Endothelial cell of umbilical vein (primary cell): ENCODE results near the gene TTC22. TPM values are rescaled to one million over a fixed set of nuclear protein-coding genes. Genes with fewer than 3 reads are reported as not detected.

Source experiments
- BruUV-seq: library from RNA; stranded (reverse); fragments of 400-500 nt; replicated peaks from 2 replicates; lab custom pipeline; 2021; lab: Mats Ljungman, UMichigan
- CTCF ChIA-PET: fragments of 300-600, 350-600 bp; sonication (Branson Sonifier 250); formaldehyde crosslinking; loops from one replicate; lab custom pipeline; 2021; ENCODE audit warnings: antibody characterized with exemption, inconsistent platforms; lab: Charles Lee
- POLR2A ChIA-PET: fragments of 300-600, 350-600 bp; sonication (Branson Sonifier 250); formaldehyde crosslinking; loops from one replicate; lab custom pipeline; 2021; ENCODE audit warnings: antibody characterized with exemption, inconsistent platforms; lab: Charles Lee
- DNase-seq: peaks from one replicate; pipeline ENCODE4 v3.0.0-alpha.2; 2011; ENCODE audit warnings: low read depth, low spot score
- FAIRE-seq: peaks from 2 replicates; lab custom pipeline; 2011; peaks lifted over from hg19 to GRCh38; lab: Jason Lieb, UNC
- H2AFZ ChIP-seq: 2 replicates; pipeline ENCODE4 v1.6.0; 2012; ENCODE audit warnings: low read depth, low read length, control low read depth, inconsistent platforms
- H3K27ac ChIP-seq: 2 replicates; pipeline ENCODE4 v1.5.1; 2011; ENCODE audit warnings: low read depth, mild to moderate bottlenecking, control low read depth, low read length, moderate library complexity; ENCODE audit not compliant: insufficient read depth
- H3K27me3 ChIP-seq, 2 experiments: 2 replicates each; pipeline versions ENCODE4 v1.6.0 to v1.6.1; 2011; ENCODE audit warnings: low read length in 2 of 2, mixed read lengths in 1 of 2; ENCODE audit not compliant: control insufficient read depth in 2 of 2, insufficient read depth in 2 of 2
- H3K36me3 ChIP-seq, 2 experiments: 2 replicates in 1 of 2; 3 replicates in 1 of 2; pipeline ENCODE4 v1.5.1; 2011; ENCODE audit warnings: low read length in 2 of 2, mild to moderate bottlenecking in 1 of 2, moderate library complexity in 1 of 2; ENCODE audit not compliant: control insufficient read depth in 2 of 2, insufficient read depth in 2 of 2; ENCODE audit errors: extremely low read depth in 1 of 2
- H3K4me1 ChIP-seq: 3 replicates; pipeline ENCODE4 v1.5.1; 2011; ENCODE audit warnings: mild to moderate bottlenecking, low read length; ENCODE audit not compliant: control insufficient read depth, insufficient read depth; ENCODE audit errors: extremely low read depth
- H3K4me2 ChIP-seq: 2 replicates; pipeline ENCODE4 v1.6.1; 2011; ENCODE audit warnings: low read length, control low read depth, mixed read lengths; ENCODE audit not compliant: insufficient read depth
- H3K4me3 ChIP-seq, 3 experiments: fragments of 200-600 bp in 1 of 3; sonication (generic), shearing (Covaris generic) in 1 of 3; replicated peaks in 1 of 3; 2 replicates each; pipeline ENCODE4 v1.5.1; 2011 to 2016; ENCODE audit warnings: control low read depth in 3 of 3, low read length in 3 of 3, mild to moderate bottlenecking in 2 of 3, inconsistent platforms in 1 of 3, low read depth in 1 of 3, moderate library complexity in 1 of 3; ENCODE audit not compliant: insufficient read depth in 1 of 3
- H3K79me2 ChIP-seq: 2 replicates; pipeline ENCODE4 v1.6.0; 2012; ENCODE audit warnings: low read length, inconsistent platforms; ENCODE audit not compliant: control insufficient read depth, insufficient read depth
- H3K9ac ChIP-seq: replicated peaks from 2 replicates; pipeline ENCODE3; 2011; ENCODE audit warnings: low read length, control low read depth; ENCODE audit not compliant: insufficient read depth; ENCODE audit errors: extremely low read depth
- H3K9me1 ChIP-seq: replicated peaks from 3 replicates; pipeline ENCODE4 v1.6.0; 2011; ENCODE audit warnings: mild to moderate bottlenecking, low read length; ENCODE audit not compliant: control insufficient read depth, insufficient read depth; ENCODE audit errors: extremely low read depth
- H3K9me3 ChIP-seq: replicated peaks from 2 replicates; pipeline ENCODE4 v1.5.1; 2012; ENCODE audit warnings: low read length, inconsistent platforms; ENCODE audit not compliant: control insufficient read depth, insufficient read depth
- H4K20me1 ChIP-seq: replicated peaks from 2 replicates; pipeline ENCODE3; 2011; ENCODE audit warnings: mild to moderate bottlenecking, low read length; ENCODE audit not compliant: control insufficient read depth, insufficient read depth; ENCODE audit errors: extremely low read depth
- EZH2 ChIP-seq: IDR thresholded peaks from 2 replicates; pipeline ENCODE4 v1.6.1; 2012; ENCODE audit warnings: borderline replicate concordance, low read depth, mild to moderate bottlenecking, moderate library complexity, low read length, inconsistent platforms; ENCODE audit not compliant: severe bottlenecking
- FOS ChIP-seq: IDR thresholded peaks from 2 replicates; pipeline ENCODE4 v1.6.1; 2011; ENCODE audit warnings: mild to moderate bottlenecking, low read length, moderate library complexity, borderline replicate concordance; ENCODE audit not compliant: insufficient read depth
- GATA2 ChIP-seq: IDR thresholded peaks from 2 replicates; pipeline ENCODE4 v1.7.0; 2011; ENCODE audit warnings: low read depth, mild to moderate bottlenecking, moderate library complexity, mixed read lengths, low read length; ENCODE audit not compliant: insufficient read length, insufficient read depth
- JUN ChIP-seq: IDR thresholded peaks from 2 replicates; pipeline ENCODE4 v1.6.1; 2011; ENCODE audit warnings: borderline replicate concordance, low read depth; ENCODE audit not compliant: insufficient read length, insufficient read depth
- MYC ChIP-seq: IDR thresholded peaks from one replicate; pipeline ENCODE4 v1.6.1; 2011; ENCODE audit warnings: mild to moderate bottlenecking, low read depth, low read length
- POLR2A ChIP-seq: IDR thresholded peaks from 2 replicates; pipeline ENCODE4 v1.6.1; 2012; ENCODE audit warnings: low read depth, mild to moderate bottlenecking, control low read depth, low read length
- POLR2AphosphoS5 ChIP-seq: IDR thresholded peaks from 2 replicates; pipeline ENCODE4 v1.6.1; 2012; ENCODE audit warnings: low read depth, mild to moderate bottlenecking, control low read depth, low read length, moderate library complexity; ENCODE audit not compliant: insufficient read depth
- dilution Hi-C: fragments of 300-500 bp; cut with MboI; formaldehyde crosslinking; loops from one replicate; pipeline ENCODE4 v1.15.0; 2019; ENCODE audit warnings: low sequenced_read_pairs; ENCODE audit not compliant: extremely low pct_ligation_motif_present
- intact Hi-C: fragments of 100-400 bp; cut with micrococcal nuclease; formaldehyde crosslinking; loops from one replicate; pipeline ENCODE4 v1.10.0; 2022
- polyA plus RNA-seq, 4 experiments: library from polyadenylated mRNA; depleted of rRNA in 3 of 4; stranded (reverse) in 3 of 4; unstranded in 1 of 4; fragments of >200 nt; gene quantifications; 2 replicates each; pipeline versions ENCODE4 v1.2.1 to v1.2.3, GENCODE V29; 2011 to 2012; ENCODE audit warnings: missing spikeins in 1 of 4
- total RNA-seq: library from RNA; stranded (reverse); gene quantifications from 2 replicates; pipeline ENCODE4 v1.2.3, GENCODE V29; 2021
- TF ChIP-seq, protein P1 (sequence below): IDR thresholded peaks from 2 replicates; pipeline ENCODE4 v1.6.1; 2011; ENCODE audit not compliant: insufficient read depth, insufficient read length

The TTC22 gene
- total and polyA plus RNA-seq, 2 donors (not counting 3 experiments of a cell fraction or from before 2014, with no cell fraction given) = not detected

DNA sequence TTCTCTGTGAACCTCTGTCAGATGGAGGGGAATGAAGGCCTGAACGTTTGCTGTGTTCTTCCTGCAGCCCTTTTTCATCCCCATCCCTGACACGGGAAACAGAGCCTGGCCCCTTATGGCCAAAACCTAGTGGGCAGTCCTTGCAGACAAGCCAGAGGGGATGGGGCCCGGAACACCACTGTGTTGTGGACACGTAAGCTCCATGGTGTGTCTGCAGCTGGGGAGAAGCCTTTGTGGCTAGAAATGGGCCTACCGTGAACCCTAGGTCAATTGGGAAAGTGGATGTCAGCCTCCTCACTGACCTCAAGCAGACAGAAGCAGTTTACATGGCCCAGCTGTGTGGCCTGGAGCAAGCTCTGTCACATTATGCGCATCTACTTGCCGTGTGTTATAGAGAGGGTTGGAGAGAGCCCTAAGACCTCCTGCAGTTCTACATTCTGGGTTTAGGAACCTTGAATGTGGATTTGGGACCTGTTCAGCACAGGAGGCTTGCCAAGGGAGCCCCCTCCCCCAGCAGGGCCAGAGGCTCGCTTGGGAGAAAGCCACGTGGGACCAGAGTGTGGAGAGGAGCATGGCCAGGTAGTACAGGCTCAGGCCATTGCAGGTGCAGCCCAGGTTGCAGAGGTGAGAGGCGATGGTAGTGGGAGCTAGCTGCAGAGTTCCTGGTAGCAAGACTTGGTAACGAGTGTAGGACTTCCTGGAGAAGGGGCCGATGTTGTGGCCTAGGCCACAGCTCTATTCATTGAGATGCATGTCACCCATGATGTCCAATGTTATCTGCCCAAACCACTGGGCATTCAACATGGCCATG lies 57.5 kb downstream of the TTC22 start:
- dilution Hi-C loops = no loop called here
- Histone ChIP-seq H3K4me1 (no peaks in the 10 kb centered on the region), H3K9me1 (no peaks in the 10 kb centered on the region), H3K79me2 (no peaks in the 10 kb centered on the region), H3K9ac (no peak overlapping the region), H2AFZ (no peak overlapping the region), H3K9me3 (no peaks in the 10 kb centered on the region), H3K4me3 (no peak overlapping the region), H3K36me3 (peaks cover 4 to 23% of the 10 kb centered on the region in 2 experiments), H3K27me3 (no peaks in the 10 kb centered on the region), H4K20me1 (no peaks in the 10 kb centered on the region), H3K27ac (no peak overlapping the region), H3K4me2 (no peak overlapping the region)
- TF ChIP-seq GATA2 (no peak), MYC (no peak), POLR2A (no peak), JUN (no peak), EZH2 (no peak), POLR2AphosphoS5 (no peak), FOS (no peak)
- TF ChIP-seq, protein P1, sequence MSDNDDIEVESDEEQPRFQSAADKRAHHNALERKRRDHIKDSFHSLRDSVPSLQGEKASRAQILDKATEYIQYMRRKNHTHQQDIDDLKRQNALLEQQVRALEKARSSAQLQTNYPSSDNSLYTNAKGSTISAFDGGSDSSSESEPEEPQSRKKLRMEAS = no peak
- DNase-seq (no peak), FAIRE-seq (no peak)
- no TSS peak for BruUV-seq
- POLR2A ChIA-PET = no interaction called here
- intact Hi-C loops = no loop called here
- CTCF ChIA-PET = interaction anchor here (1.4 kb wide), 2 partner anchors 9 to 13 kb away, joined by 4 to 5 read pairs; no protein-coding TSS in a partner anchor
